Activated CD8-positive, alpha-beta T cell treated with anti-CD3 and anti-CD28 coated beads for 36 hours (primary cell): ENCODE measurements around the gene NUDC. TPM values are rescaled to one million over a fixed set of nuclear protein-coding genes. Genes with fewer than 3 reads are reported as not detected.

ENCODE experiments used
- ATAC-seq: fragments of 200-7000 bp; cut with Tn5 transposase; one replicate; pipeline ENCODE4 v1.10.0; 2021; ENCODE audit warnings: mild to moderate bottlenecking, moderate library complexity
- CTCF ChIA-PET: fragments of 350-600 bp; sonication (Branson Sonifier 250); formaldehyde crosslinking; loops from one replicate; lab custom pipeline; 2021; ENCODE audit warnings: antibody characterized with exemption; lab: Charles Lee
- POLR2A ChIA-PET: fragments of 350-600 bp; sonication (Branson Sonifier 250); formaldehyde crosslinking; loops from one replicate; lab custom pipeline; 2021; ENCODE audit warnings: antibody characterized with exemption; lab: Charles Lee
- DNase-seq: peaks from one replicate; pipeline ENCODE4 v3.0.0-alpha.2; 2020
- H3K27ac Mint-ChIP-seq: one replicate; pipeline ENCODE4 v1.8.0; 2021; ENCODE audit warnings: mild to moderate bottlenecking, mixed read lengths
- H3K27me3 Mint-ChIP-seq: one replicate; pipeline ENCODE4 v1.8.0; 2021; ENCODE audit warnings: mixed read lengths
- H3K36me3 Mint-ChIP-seq: one replicate; pipeline ENCODE4 v1.8.0; 2021; ENCODE audit warnings: low read depth, mixed read lengths
- H3K4me1 Mint-ChIP-seq: one replicate; pipeline ENCODE4 v1.8.0; 2021; ENCODE audit warnings: low read depth, mixed read lengths
- H3K4me3 Mint-ChIP-seq: one replicate; pipeline ENCODE4 v1.8.0; 2021; ENCODE audit warnings: mild to moderate bottlenecking, moderate library complexity, mixed read lengths
- H3K9me3 Mint-ChIP-seq: one replicate; pipeline ENCODE4 v1.8.0; 2021; ENCODE audit warnings: mixed read lengths
- CTCF ChIP-seq: fragments of 200-600 bp; IDR thresholded peaks from one replicate; pipeline ENCODE4 v1.8.0; 2022; ENCODE audit warnings: antibody characterized with exemption, mild to moderate bottlenecking
- intact Hi-C: fragments of 100-400 bp; cut with micrococcal nuclease; formaldehyde crosslinking; loops from one replicate; pipeline ENCODE4 v1.10.0; 2022
- total RNA-seq, 2 experiments: library from RNA; stranded (reverse); gene quantifications; one replicate each; pipeline ENCODE4 v1.2.3, GENCODE V29; 2021

The NUDC gene
- total RNA-seq, 2 experiments from 2014 or later: 97.0 to 103 TPM

- no peak for TF ChIP-seq CTCF
- H3K4me3 Mint-ChIP-seq: no peak overlapping the region
- H3K9me3 Mint-ChIP-seq: no peaks in the 10 kb centered on the region
- H3K27me3 Mint-ChIP-seq: no peaks in the 10 kb centered on the region
- ATAC-seq (no peak), DNase-seq (no peak)
- intact Hi-C loops: no loop called here
- H3K27ac Mint-ChIP-seq: peak overlapping the region; percentile 7
- POLR2A ChIA-PET: interaction anchor here (0.6 to 1.5 kb wide), 2 partner anchors 44 to 104 kb away, joined by 3 to 4 read pairs; no protein-coding TSS in a partner anchor
- CTCF ChIA-PET: interaction anchor here (0.9 to 3.2 kb wide), 5 partner anchors 12 to 280 kb away, joined by 3 to 17 read pairs (median 5); no protein-coding TSS in a partner anchor
- peaks cover 3% of the 10 kb centered on the region for H3K4me1 Mint-ChIP-seq
- peaks cover 47% of the 10 kb centered on the region for H3K36me3 Mint-ChIP-seq
These were observed 38.7 kb upstream of the NUDC start for GRCh38 chr1:26882696-26883463.

DNA sequence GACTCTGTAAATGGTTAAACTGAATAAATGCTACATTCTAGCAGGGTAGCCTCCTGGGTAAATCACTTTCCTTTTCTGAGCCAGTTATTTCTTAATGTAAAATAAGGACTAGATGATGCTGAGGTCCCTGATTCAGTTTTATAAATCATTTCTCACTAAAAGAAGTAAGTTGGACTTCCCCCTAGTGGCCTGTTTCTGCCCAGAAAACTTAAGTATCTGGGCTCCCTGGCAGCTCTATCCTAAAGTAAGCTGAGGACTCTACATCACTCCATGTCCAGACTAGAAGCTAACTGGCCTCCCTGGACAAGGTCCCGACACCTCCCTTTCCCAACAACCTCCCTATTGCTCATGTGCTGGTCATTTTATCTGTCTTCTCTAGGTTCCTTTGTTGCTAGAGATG is 34.4 kb upstream of the NUDC start:
- POLR2A ChIA-PET: interaction anchor here (1.0 to 7.1 kb wide), 3 partner anchors 12 to 54 kb away, joined by 3 to 91 read pairs (median 37); partner anchors contain the start of gene GPATCH3
- no peak overlapping the region for H3K4me3 Mint-ChIP-seq
- H3K27me3 Mint-ChIP-seq: no peaks in the 10 kb centered on the region
- peaks cover 61% of the 10 kb centered on the region for H3K36me3 Mint-ChIP-seq
- intact Hi-C loops: loop anchor here (2.0 to 5.0 kb wide), 2 partner anchors 14 to 35 kb away; partner anchors contain the start of gene GPATCH3
- DNase-seq (peak; percentile 27), ATAC-seq (no peak)
- CTCF ChIA-PET: interaction anchor here (0.6 to 4.6 kb wide), 17 partner anchors 8 to 289 kb away, joined by 3 to 19 read pairs (median 3); partner anchors contain the start of gene GPATCH3
- peak overlapping the region; percentile 56 for H3K27ac Mint-ChIP-seq
- H3K4me1 Mint-ChIP-seq: peaks cover 29% of the 10 kb centered on the region
- TF ChIP-seq CTCF: no peak
- H3K9me3 Mint-ChIP-seq: no peaks in the 10 kb centered on the region

GRCh38 chr1:26888231-26888630 is 33.3 kb upstream of the NUDC start:
- CTCF ChIA-PET: interaction anchor here (0.6 to 4.6 kb wide), 11 partner anchors 10 to 285 kb away, joined by 3 to 19 read pairs (median 4); partner anchors contain the start of gene GPATCH3
- intact Hi-C loops: loop anchor here (5.0 kb wide), 1 partner anchor 36 kb away; no protein-coding TSS in a partner anchor
- Mint-ChIP-seq H3K27me3 (no peaks in the 10 kb centered on the region), H3K27ac (peak overlapping the region; percentile 94), H3K4me3 (peak overlapping the region; percentile 97), H3K4me1 (peaks cover 29% of the 10 kb centered on the region), H3K36me3 (peaks cover 59% of the 10 kb centered on the region), H3K9me3 (no peaks in the 10 kb centered on the region)
- DNase-seq: no peak
- no peak for ATAC-seq
- POLR2A ChIA-PET: interaction anchor here (0.6 to 7.1 kb wide), 8 partner anchors 10 to 411 kb away, joined by 3 to 91 read pairs (median 4); partner anchors contain the start of gene GPATCH3
- no peak for TF ChIP-seq CTCF

- Mint-ChIP-seq H3K4me3 (peak within 1 kb of the TSS; percentile 97), H3K4me1 (peaks cover 29% of the 10 kb centered on the region), H3K27me3 (no peaks in the 10 kb centered on the region), H3K36me3 (peaks cover 55% of the 10 kb centered on the region), H3K27ac (peak within 1 kb of the TSS; percentile 94), H3K9me3 (no peaks in the 10 kb centered on the region)
- intact Hi-C loops: loop anchor here (5.0 kb wide), 1 partner anchor 38 kb away; no protein-coding TSS in a partner anchor
- ChIA-PET CTCF (interaction anchor here (0.9 to 4.6 kb wide), 10 partner anchors 8 to 101 kb away, joined by 3 to 19 read pairs (median 4); partner anchors contain the start of genes GPATCH3 and NUDC), POLR2A (interaction anchor here (0.8 to 7.1 kb wide), 11 partner anchors 8 to 101 kb away, joined by 3 to 91 read pairs (median 4); partner anchors contain the start of genes GPATCH3 and NUDC)
- ATAC-seq (peak; percentile 97), DNase-seq (peak; percentile 85)
- no peak for TF ChIP-seq CTCF
These were observed 31.7 kb upstream of the NUDC start, which contains the start of gene GPN2 for GRCh38 chr1:26889551-26890466. TSS of gene GPN2 (minus strand) at chr1:26890283. CDS start at chr1:26890096, 187 bp downstream.
